ENCODE results near the gene PDGFRB. TPM values are rescaled to one million over a fixed set of nuclear protein-coding genes. Genes with fewer than 3 reads are reported as not detected.
A peak's percentile ranks its signal among the peaks of the same experiment; 100 is the strongest.

Gene PDGFRB
- total RNA-seq, 1 donor from 2014 or later = 9.5 TPM

- no peak for DNase-seq (ENCODE audit: low read depth in 2 of 2)
Measured at GRCh38 chr5:150146235-150146634, 9.4 kb downstream of the PDGFRB start.

DNA sequence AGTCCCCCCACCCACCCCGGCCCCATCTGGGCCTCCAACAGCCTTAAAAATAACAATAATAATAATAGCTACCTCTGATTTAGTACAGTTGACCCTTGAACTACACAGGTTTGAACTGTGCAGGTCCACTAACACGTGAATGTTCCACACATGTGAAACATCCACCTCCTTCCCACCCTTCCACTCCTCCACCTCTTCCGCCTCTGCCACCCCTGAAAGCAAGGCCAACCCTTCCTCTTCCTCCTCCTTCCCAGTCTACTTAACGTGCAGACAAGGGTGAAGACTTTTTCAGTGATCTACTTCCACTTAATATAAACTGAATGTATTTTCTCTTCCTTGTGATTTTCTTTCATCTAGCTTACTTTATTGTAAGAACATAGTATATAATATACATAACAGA is 10.8 kb downstream of the PDGFRB start:
- no peak for DNase-seq (ENCODE audit: low read depth in 2 of 2)

- peak in 1 of 2 donors; percentile 15 for DNase-seq (ENCODE audit: low read depth in 2 of 2)
Measured at GRCh38 chr5:150144246-150144801, 11.3 kb downstream of the PDGFRB start.

- DNase-seq (ENCODE audit: low read depth in 2 of 2) = peak; percentile 28 to 64
Measured at GRCh38 chr5:150143350-150144245, 12.0 kb downstream of the PDGFRB start.

DNA sequence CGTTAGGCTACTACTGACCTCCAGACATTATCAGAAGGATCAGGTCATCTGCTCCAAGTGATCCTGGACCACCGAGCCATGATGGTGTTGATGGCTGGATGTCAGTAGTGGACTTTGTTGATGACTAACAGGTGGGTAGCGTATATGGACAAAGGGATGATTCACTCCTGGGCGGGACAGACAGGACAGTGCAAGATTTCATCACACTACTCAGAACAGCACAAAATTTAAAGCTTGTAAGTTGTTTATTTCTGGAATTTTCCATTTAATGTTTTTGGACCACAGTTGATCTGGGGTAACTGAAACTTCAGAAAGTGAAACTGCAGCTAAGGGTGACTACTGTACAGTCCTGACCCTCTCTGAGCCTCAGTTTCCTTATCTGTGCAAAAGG is 12.7 kb downstream of the PDGFRB start:
- peak; percentile 81 to 84 for DNase-seq (ENCODE audit: low read depth in 2 of 2)

GRCh38 chr5:150142185-150142958 is 13.3 kb downstream of the PDGFRB start:
- DNase-seq (ENCODE audit: low read depth in 2 of 2) = no peak

- no peak for DNase-seq (ENCODE audit: low read depth in 2 of 2)
Measured at GRCh38 chr5:150141544-150142184, 14.0 kb downstream of the PDGFRB start.

DNA sequence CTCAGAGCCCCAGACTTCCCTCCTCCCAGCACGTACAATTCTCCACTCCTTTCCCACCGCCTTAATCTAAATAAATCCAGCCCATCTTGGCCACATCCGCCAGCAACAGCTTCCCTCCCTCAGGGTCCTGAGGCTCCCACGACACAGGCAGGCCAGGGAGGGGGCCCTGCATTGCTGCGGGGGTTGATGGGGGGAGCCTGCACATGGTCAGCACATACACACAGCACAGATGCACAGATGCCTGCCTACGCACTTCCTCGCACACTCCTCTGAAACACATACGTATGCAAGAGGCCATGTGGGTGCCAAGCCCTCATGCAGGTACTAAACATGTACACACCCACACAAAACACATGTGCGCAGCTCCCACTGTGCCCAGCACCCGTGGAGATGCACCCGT is 14.8 kb downstream of the PDGFRB start:
- DNase-seq (ENCODE audit: low read depth in 2 of 2) = no peak

DNA sequence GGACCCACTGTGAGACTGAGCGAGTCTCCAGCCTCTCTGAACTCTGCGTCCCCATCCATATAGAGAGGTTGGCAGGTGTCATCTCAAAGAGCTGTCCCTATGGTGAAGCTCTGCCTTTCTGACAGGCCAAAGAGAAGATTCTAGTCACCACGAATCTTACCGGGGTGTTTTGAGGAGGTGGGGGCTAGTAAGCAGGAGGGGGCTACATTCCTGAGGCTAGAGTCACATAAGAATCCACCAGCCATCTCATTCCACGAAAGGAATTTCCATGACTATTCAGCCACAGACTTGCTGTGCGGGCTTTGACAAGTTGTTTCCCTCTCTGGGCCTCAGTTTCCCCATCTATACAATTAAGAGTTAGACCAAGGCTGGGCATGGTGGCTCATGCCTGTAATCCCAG is 16.3 kb downstream of the PDGFRB start:
- no peak for DNase-seq (ENCODE audit: low read depth in 2 of 2)

GRCh38 chr5:150138551-150139265 is 16.9 kb downstream of the PDGFRB start:
- peak; percentile 58 to 76 for DNase-seq (ENCODE audit: low read depth in 2 of 2)

- DNase-seq (ENCODE audit: low read depth in 2 of 2) = peak in 1 of 2 donors; percentile 38
Measured at GRCh38 chr5:150137997-150138396, 17.6 kb downstream of the PDGFRB start.

GRCh38 chr5:150137168-150137957 is 18.3 kb downstream of the PDGFRB start:
- peak; percentile 24 to 81 for DNase-seq (ENCODE audit: low read depth in 2 of 2)

DNA sequence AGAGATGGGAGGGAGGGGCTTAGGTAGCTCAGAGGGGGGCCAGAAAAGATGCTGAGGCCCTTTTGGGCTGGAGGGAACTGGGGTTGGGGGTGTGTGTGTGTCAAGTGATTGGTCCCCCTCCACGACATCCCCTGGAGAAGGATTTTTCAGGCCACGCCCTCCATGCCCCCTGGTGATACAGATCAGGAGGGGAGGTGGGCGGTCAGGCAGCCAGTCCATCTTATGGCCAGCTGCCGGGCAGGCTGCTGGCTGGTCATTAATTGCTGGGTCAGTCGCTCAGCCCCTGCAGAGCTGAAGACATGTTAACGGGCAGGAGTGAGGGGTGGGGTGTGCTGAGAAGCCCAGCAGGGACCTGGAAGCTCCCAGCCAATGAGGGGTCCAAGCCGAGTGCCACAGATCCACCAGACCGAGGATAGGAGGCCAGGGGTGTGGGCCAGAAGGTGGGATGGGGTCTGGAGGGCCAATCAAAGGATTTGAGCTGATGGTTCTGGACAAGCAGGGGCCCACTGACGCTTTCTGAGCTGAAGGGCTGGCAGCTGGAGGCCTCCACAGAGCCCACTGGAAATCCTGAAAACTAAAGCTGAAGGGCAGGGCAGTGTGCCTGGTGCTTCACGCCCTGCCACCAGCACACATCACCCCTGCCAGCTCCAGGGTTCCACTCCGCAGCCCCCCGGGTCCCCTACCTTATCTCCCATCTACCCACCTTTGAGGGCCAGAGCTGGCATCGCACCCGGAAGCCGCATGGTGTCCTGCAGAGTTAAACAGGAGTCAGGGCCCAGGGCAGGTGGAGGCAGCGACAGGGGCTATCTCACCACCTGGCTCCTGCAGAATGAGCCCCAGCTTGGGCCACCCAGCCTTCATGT is 19.1 kb downstream of the PDGFRB start:
- no peak for DNase-seq (ENCODE audit: low read depth in 2 of 2)

DNA sequence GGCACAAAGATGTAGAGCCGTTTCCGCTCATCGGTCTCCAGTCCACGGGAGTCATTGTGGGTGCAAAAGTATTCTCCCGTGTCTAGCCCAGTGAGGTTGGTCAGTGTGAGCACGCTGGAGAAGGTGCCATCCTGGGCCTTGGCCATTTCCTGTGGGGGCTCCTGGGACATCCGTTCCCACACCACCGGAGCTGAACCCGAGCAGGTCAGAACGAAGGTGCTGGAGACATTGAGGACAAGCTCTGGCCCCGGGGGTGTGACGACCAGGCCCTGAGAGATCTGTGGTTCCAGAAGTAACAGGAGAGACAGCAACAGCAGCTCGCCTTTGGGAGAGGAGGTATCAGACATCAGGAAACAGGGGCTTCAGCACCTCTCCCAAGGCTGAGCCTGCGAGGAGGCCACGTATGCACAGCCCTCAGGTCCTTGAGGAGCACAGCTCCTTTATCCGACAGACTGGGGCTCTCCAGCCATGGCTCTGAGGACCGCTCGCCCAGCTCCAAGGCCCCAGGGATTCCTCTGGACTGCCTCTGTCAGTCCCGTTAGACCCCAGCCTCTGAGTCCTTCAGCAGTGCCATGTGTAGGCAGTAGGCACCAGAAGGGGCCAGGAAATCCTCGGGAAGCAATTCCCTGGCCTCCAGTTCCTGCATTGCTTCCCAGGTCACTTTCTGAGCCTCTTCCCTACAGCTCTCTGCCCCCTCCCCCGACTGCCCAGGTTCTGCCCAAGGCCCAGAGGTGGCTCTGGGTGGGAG is 19.9 kb downstream of the PDGFRB start:
- peak in 1 of 2 donors; percentile 47 for DNase-seq (ENCODE audit: low read depth in 2 of 2)

DNA sequence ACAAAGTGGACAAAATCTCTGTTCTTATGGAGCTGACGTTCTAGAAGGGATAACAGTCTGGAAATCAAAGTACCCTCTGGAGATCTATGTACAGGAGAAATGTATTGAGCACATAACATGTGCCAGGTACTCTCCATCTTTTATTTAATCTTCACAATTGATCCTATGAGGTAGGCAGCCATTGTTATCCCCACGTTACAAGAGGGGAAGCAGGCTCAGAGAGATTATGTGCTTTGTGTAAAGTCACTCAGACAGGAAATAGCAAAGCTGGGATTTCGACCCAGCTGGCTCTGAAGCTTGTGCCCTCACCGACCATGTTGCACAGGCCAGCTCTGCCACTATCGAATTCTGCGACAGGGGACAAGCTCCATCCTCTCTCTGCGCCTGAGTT is 21.5 kb downstream of the PDGFRB start:
- DNase-seq (ENCODE audit: low read depth in 2 of 2) = peak in 1 of 2 donors; percentile 40

GRCh38 chr5:150133581-150134197 is 22.0 kb downstream of the PDGFRB start:
- DNase-seq (ENCODE audit: low read depth in 2 of 2) = no peak

- DNase-seq (ENCODE audit: low read depth in 2 of 2) = no peak
Measured at GRCh38 chr5:150132740-150133139, 22.9 kb downstream of the PDGFRB start.

All from lung microvascular endothelial cell (primary cell).